GM21381 (cell line): ENCODE measurements around the gene GNPDA1.
"Not testable (repeated sequence)": the region's sequence is repeated elsewhere in the genome, so short reads cannot be mapped to it uniquely, and the experiment has no call there.

Experiments
- ATAC-seq: cut with Tn5 transposase; IDR thresholded peaks from one replicate; pipeline ENCODE4 v1.9.1; 2021; ENCODE audit warnings: mild to moderate bottlenecking, moderate library complexity; ENCODE audit not compliant: unreplicated experiment

The GNPDA1 gene

GRCh38 chr5:142012792-142013388, at the start of gene GNPDA1:
TSS of gene GNPDA1 (minus strand) at chr5:142013027. CDS start at chr5:142012035, 992 bp downstream.
- peak; percentile 54 for ATAC-seq

GRCh38 chr5:142059304-142059940, 46.6 kb upstream of the GNPDA1 start:
- no peak for ATAC-seq

GRCh38 chr5:142057697-142058056, 44.9 kb upstream of the GNPDA1 start:
- ATAC-seq: no peak

GRCh38 chr5:142056816-142057696, 44.2 kb upstream of the GNPDA1 start:
- ATAC-seq: no peak

GRCh38 chr5:142055301-142055700, 42.5 kb upstream of the GNPDA1 start:
- no peak for ATAC-seq

- no peak for ATAC-seq
These were observed 40.8 kb upstream of the GNPDA1 start for GRCh38 chr5:142053426-142054151.

- not testable (repeated sequence) for ATAC-seq
These were observed 39.2 kb upstream of the GNPDA1 start for GRCh38 chr5:142052026-142052425.

- no peak for ATAC-seq
These were observed 35.4 kb upstream of the GNPDA1 start for GRCh38 chr5:142048272-142048671.

GRCh38 chr5:142046191-142046590, 33.4 kb upstream of the GNPDA1 start:
- no peak for ATAC-seq

- not testable (repeated sequence) for ATAC-seq
These were observed 28.1 kb upstream of the GNPDA1 start for GRCh38 chr5:142040881-142041280.

- no peak for ATAC-seq
These were observed 27.5 kb upstream of the GNPDA1 start for GRCh38 chr5:142040285-142040684.

- no peak for ATAC-seq
These were observed 25.9 kb upstream of the GNPDA1 start for GRCh38 chr5:142038735-142039134.

- not testable (repeated sequence) for ATAC-seq
These were observed 24.8 kb upstream of the GNPDA1 start for GRCh38 chr5:142037599-142037998.

- no peak for ATAC-seq
These were observed 24.1 kb upstream of the GNPDA1 start for GRCh38 chr5:142036918-142037317.

- ATAC-seq: no peak
These were observed 22.2 kb upstream of the GNPDA1 start for GRCh38 chr5:142034994-142035393.

GRCh38 chr5:142033632-142034567, 21.1 kb upstream of the GNPDA1 start:
- ATAC-seq: not testable (repeated sequence)

GRCh38 chr5:142032747-142033631, 20.2 kb upstream of the GNPDA1 start:
- no peak for ATAC-seq

- ATAC-seq: no peak
These were observed 19.3 kb upstream of the GNPDA1 start for GRCh38 chr5:142032150-142032549.

GRCh38 chr5:142025637-142026036, 12.8 kb upstream of the GNPDA1 start:
- no peak for ATAC-seq
